ENCODE results near the gene RNF13.

RNF13 gene

DNA sequence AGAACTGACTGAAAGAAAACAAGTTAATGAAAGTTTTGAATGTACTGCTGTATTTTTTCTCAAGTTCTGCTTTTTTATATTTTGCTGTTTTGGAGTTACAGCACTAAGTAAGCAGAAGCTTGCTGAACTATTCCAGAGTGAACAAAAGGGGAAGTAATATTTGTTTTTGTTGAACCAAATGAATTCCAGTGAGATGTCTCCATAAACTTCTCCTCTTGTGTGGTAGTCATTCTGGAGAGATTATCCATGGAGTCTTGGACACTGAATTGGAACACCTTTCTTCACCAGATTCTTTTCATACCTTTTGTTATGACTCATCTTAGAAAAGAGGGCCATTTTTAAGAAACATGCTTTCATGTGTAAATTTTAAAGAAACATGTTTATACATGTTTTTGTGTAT, 29.4 kb upstream of the RNF13 start:
- FAIRE-seq (no peak), DNase-seq (ENCODE audit: insufficient read length, low spot score) (no peak)
- TF ChIP-seq, protein P1, sequence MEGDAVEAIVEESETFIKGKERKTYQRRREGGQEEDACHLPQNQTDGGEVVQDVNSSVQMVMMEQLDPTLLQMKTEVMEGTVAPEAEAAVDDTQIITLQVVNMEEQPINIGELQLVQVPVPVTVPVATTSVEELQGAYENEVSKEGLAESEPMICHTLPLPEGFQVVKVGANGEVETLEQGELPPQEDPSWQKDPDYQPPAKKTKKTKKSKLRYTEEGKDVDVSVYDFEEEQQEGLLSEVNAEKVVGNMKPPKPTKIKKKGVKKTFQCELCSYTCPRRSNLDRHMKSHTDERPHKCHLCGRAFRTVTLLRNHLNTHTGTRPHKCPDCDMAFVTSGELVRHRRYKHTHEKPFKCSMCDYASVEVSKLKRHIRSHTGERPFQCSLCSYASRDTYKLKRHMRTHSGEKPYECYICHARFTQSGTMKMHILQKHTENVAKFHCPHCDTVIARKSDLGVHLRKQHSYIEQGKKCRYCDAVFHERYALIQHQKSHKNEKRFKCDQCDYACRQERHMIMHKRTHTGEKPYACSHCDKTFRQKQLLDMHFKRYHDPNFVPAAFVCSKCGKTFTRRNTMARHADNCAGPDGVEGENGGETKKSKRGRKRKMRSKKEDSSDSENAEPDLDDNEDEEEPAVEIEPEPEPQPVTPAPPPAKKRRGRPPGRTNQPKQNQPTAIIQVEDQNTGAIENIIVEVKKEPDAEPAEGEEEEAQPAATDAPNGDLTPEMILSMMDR (IDR thresholded peaks at IDR 0.05; ENCODE audit: insufficient read depth, missing control alignments) = no peak

- TF ChIP-seq, protein P1 (IDR thresholded peaks at IDR 0.05; ENCODE audit: insufficient read depth, missing control alignments) = no peak
- DNase-seq (ENCODE audit: insufficient read length, low spot score) = no peak
- no peak for FAIRE-seq
These were observed 28.8 kb upstream of the RNF13 start for GRCh38 chr3:149784064-149784704.

GRCh38 chr3:149790268-149790667, 22.7 kb upstream of the RNF13 start:
- no peak for DNase-seq (ENCODE audit: insufficient read length, low spot score)
- FAIRE-seq = no peak
- TF ChIP-seq, protein P1 (IDR thresholded peaks at IDR 0.05; ENCODE audit: insufficient read depth, missing control alignments) = no peak

DNA sequence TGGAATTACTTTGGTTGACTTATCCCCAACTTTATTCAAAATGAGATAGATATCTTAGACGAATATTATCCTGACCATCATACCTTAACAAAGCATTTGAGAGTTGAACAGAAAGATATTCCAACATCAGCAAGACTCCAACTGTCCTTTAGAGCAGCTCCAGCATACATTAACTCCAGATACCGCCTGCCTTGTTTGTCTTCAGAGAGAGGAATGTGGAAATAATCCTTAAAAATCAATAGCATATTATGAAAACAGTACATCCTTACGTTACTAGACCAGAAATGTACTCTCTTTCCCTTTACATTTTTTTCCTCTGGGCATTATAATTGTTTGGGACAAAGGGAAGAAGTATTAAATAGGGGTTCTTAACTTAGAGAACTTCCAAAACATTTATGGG, 22.3 kb upstream of the RNF13 start:
- DNase-seq (ENCODE audit: insufficient read length, low spot score) = no peak
- TF ChIP-seq, protein P1 (IDR thresholded peaks at IDR 0.05; ENCODE audit: insufficient read depth, missing control alignments) = no peak
- FAIRE-seq = no peak

DNA sequence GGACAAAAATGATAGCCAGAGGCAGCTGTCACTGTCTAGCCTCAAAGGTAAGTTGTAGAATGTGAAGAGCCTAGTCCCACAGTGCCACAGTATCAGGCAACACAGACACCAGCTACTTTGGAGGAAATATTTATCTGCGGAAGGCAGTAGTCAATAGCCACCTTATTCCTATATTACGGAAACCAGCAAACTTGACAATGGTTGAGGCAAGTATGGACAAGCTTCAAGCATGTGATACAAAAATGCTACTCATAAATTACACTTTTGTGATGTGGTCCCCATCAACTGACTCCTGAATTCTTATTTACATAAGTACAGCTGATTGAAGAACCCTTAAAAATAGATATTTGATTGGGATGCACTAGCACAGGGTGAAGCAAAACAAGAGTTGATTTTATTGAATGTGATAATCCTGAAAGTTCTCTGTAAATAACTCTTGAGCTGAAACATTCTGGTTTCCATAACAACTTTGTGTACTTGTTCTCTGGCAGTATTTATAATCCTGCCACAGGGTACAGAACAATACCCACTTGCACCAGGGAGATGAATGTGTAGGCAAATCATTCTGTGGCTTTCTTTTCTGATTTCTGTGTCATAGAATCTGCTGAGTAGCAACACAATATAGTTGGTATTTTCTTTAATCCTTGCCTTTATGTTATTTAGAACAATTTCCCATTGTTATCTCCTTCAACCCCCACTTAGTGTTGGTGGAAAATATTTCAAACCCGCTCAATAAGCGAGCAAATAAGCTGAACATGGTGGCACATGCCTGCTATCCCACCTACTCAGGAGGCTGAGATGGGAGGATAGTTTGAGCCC, 20.4 kb upstream of the RNF13 start, which contains the start of gene ANKUB1:
Gene ANKUB1, minus strand, starts transcription at position 103 of the 819 bp plus-strand sequence. CDS start 188 bp downstream, outside the sequence.
- DNase-seq (ENCODE audit: insufficient read length, low spot score) = no peak
- TF ChIP-seq, protein P1 (IDR thresholded peaks at IDR 0.05; ENCODE audit: insufficient read depth, missing control alignments) = no peak
- FAIRE-seq = no peak

GRCh38 chr3:149796026-149796425, 17.0 kb upstream of the RNF13 start:
- DNase-seq (ENCODE audit: insufficient read length, low spot score) = no peak
- TF ChIP-seq, protein P1 (IDR thresholded peaks at IDR 0.05; ENCODE audit: insufficient read depth, missing control alignments) = no peak
- no peak for FAIRE-seq

DNA sequence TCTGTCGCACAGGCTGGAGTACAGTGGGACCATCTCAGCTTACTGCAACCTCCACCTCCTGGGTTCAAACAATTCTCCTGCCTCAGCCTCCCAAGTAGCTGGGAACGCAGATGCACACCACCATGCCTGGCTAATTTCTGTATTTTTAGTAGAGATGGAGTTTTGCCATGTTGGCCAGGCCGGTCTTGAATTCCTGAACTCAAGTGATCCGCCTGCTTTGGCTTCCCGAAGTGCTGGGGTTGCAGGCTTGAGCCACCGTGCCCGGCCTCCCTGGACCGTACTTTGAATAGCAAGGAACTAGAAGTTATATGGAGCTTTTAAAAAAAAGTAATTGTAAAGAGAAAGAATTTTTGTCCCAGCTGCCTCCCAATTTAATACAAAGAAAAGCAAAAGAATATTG, 12.3 kb upstream of the RNF13 start:
- TF ChIP-seq, protein P1 (IDR thresholded peaks at IDR 0.05; ENCODE audit: insufficient read depth, missing control alignments) = no peak
- DNase-seq (ENCODE audit: insufficient read length, low spot score) (no peak), FAIRE-seq (no peak)

Measured in D721Med (cell line).